GM18951 (cell line): ENCODE results near the gene ZSWIM6.

Source experiments
- POLR2A ChIP-seq: IDR thresholded peaks from 4 replicates; pipeline ENCODE4 v1.6.1; 2011; ENCODE audit warnings: mild to moderate bottlenecking; ENCODE audit not compliant: insufficient read length, insufficient read depth; ENCODE audit errors: extremely low read depth
- in situ Hi-C: fragments of 300-500 bp; cut with MboI; formaldehyde crosslinking; loops from one replicate; pipeline ENCODE4 v1.12.0; 2022; ENCODE audit warnings: low sequenced_read_pairs, mixed read lengths, inconsistent platforms; ENCODE audit not compliant: unreplicated experiment

ZSWIM6 gene

GRCh38 chr5:61331407-61332357 is at the start of gene ZSWIM6:
Gene ZSWIM6, plus strand, starts transcription at chr5:61332258. Its CDS starts 15 bp downstream, at chr5:61332273.
- in situ Hi-C loops = no loop called here
- TF ChIP-seq POLR2A = peak; percentile 65

GRCh38 chr5:61283471-61283870 is 48.6 kb upstream of the ZSWIM6 start:
- TF ChIP-seq POLR2A = no peak
- in situ Hi-C loops = no loop called here

GRCh38 chr5:61285531-61285930 is 46.5 kb upstream of the ZSWIM6 start:
- in situ Hi-C loops = no loop called here

GRCh38 chr5:61286446-61287132 is 45.5 kb upstream of the ZSWIM6 start:
- in situ Hi-C loops = no loop called here

More at GRCh38 chr5:61285531-61285930, 46.5 kb upstream of the ZSWIM6 start:
- TF ChIP-seq POLR2A = no peak

GRCh38 chr5:61287474-61287873 is 44.6 kb upstream of the ZSWIM6 start:
- in situ Hi-C loops = no loop called here

More at GRCh38 chr5:61286446-61287132, 45.5 kb upstream of the ZSWIM6 start:
- no peak for TF ChIP-seq POLR2A

GRCh38 chr5:61289241-61289640 is 42.8 kb upstream of the ZSWIM6 start:
- TF ChIP-seq POLR2A = no peak
- in situ Hi-C loops = no loop called here

More at GRCh38 chr5:61287474-61287873, 44.6 kb upstream of the ZSWIM6 start:
- TF ChIP-seq POLR2A = no peak

- in situ Hi-C loops = no loop called here
These were observed 42.3 kb upstream of the ZSWIM6 start for GRCh38 chr5:61289669-61290306.

GRCh38 chr5:61290791-61291210 is 41.3 kb upstream of the ZSWIM6 start:
- TF ChIP-seq POLR2A = no peak
- in situ Hi-C loops = no loop called here

More at GRCh38 chr5:61289669-61290306, 42.3 kb upstream of the ZSWIM6 start:
- no peak for TF ChIP-seq POLR2A

- in situ Hi-C loops = no loop called here
- no peak for TF ChIP-seq POLR2A
These were observed 39.9 kb upstream of the ZSWIM6 start for GRCh38 chr5:61292062-61292657.

- no peak for TF ChIP-seq POLR2A
These were observed 39.0 kb upstream of the ZSWIM6 start for GRCh38 chr5:61293071-61293470.

GRCh38 chr5:61293873-61294272 is 38.2 kb upstream of the ZSWIM6 start:
- no peak for TF ChIP-seq POLR2A
- in situ Hi-C loops = no loop called here

More at GRCh38 chr5:61293071-61293470, 39.0 kb upstream of the ZSWIM6 start:
- in situ Hi-C loops = no loop called here

- no peak for TF ChIP-seq POLR2A
- in situ Hi-C loops = no loop called here
These were observed 36.7 kb upstream of the ZSWIM6 start for GRCh38 chr5:61295365-61295764.

- in situ Hi-C loops = no loop called here
- no peak for TF ChIP-seq POLR2A
These were observed 34.0 kb upstream of the ZSWIM6 start for GRCh38 chr5:61298066-61298465.

- no peak for TF ChIP-seq POLR2A
These were observed 33.5 kb upstream of the ZSWIM6 start for GRCh38 chr5:61298580-61298979.

More at GRCh38 chr5:61298580-61298979, 33.5 kb upstream of the ZSWIM6 start:
- in situ Hi-C loops = no loop called here
